Mucosa of descending colon (tissue), 3 donors: Measurements from ENCODE around the gene CMC1. TPM values are rescaled to one million over a fixed set of nuclear protein-coding genes. Genes with fewer than 3 reads are reported as not detected.
A peak's percentile ranks its signal among the peaks of the same experiment; 100 is the strongest.

ENCODE experiments used
- ATAC-seq: fragments of 200-7000 bp; cut with Tn5 transposase; one replicate; pipeline ENCODE4 v1.9.1; 2020; ENCODE audit warnings: mild to moderate bottlenecking, moderate library complexity
- DNase-seq, 3 donors: peaks; one replicate each; pipeline ENCODE4 v3.0.0-alpha.2; 2020
- H3K36me3 ChIP-seq: fragments of 200-600 bp; one replicate; pipeline ENCODE4 v1.8.0; 2021; ENCODE audit warnings: low read depth, mild to moderate bottlenecking
- H3K4me1 ChIP-seq: fragments of 200-600 bp; one replicate; pipeline ENCODE4 v1.8.0; 2021; ENCODE audit warnings: low read depth, mild to moderate bottlenecking
- H3K4me3 ChIP-seq: fragments of 200-600 bp; one replicate; pipeline ENCODE4 v1.8.0; 2021; ENCODE audit warnings: mild to moderate bottlenecking
- H3K9me3 ChIP-seq: fragments of 200-600 bp; one replicate; pipeline ENCODE4 v1.8.0; 2021; ENCODE audit warnings: mild to moderate bottlenecking
- CTCF ChIP-seq: fragments of 200-600 bp; IDR thresholded peaks from one replicate; pipeline ENCODE4 v1.8.0; 2022; ENCODE audit warnings: antibody characterized with exemption, mild to moderate bottlenecking
- intact Hi-C, 2 donors: fragments of 100-400 bp; cut with DNase I in 1 of 2; cut with micrococcal nuclease in 1 of 2; formaldehyde crosslinking; loops; one replicate each; pipeline versions ENCODE4 v1.11.0 to v1.11.1; 2022; cut with DNase I, micrococcal nuclease
- total RNA-seq, 3 donors: library from RNA; stranded (reverse); fragmentation: NEBNext Ultra II Directional in 2 of 3; extraction: Animal tissue kit (Norgen Biotek cat#: 25700) in 2 of 3; gene quantifications; one replicate each; pipeline versions ENCODE4 v1.2.1 to v1.2.4, GENCODE V29; 2021 to 2023
- donor health status: DM: no; HTN: no; CAD: no; lungs with moderate emphysema.
- donor health status: DM: no; HTN: no; CAD: no.
- donor health status: DM: no; HTN: yes; CAD: no.

Gene CMC1
- total RNA-seq, 3 donors from 2014 or later = 23.3 to 34.9 (median 31.1) TPM

- ATAC-seq (no peak), DNase-seq (no peak)
- no peak for TF ChIP-seq CTCF
- intact Hi-C loops = no loop called here
- H3K36me3 ChIP-seq = no peaks in the 10 kb centered on the region
- H3K4me1 ChIP-seq = no peaks in the 10 kb centered on the region
- H3K4me3 ChIP-seq = no peak overlapping the region
- no peaks in the 10 kb centered on the region for H3K9me3 ChIP-seq
These were observed 66.8 kb downstream of the CMC1 start for GRCh38 chr3:28308196-28308595.

- intact Hi-C loops = no loop called here
- H3K36me3 ChIP-seq = no peaks in the 10 kb centered on the region
- ATAC-seq (no peak), DNase-seq (no peak)
- no peak overlapping the region for H3K4me3 ChIP-seq
- no peak for TF ChIP-seq CTCF
- no peaks in the 10 kb centered on the region for H3K9me3 ChIP-seq
- H3K4me1 ChIP-seq = no peaks in the 10 kb centered on the region
These were observed 74.3 kb downstream of the CMC1 start for GRCh38 chr3:28315711-28316110.

DNA sequence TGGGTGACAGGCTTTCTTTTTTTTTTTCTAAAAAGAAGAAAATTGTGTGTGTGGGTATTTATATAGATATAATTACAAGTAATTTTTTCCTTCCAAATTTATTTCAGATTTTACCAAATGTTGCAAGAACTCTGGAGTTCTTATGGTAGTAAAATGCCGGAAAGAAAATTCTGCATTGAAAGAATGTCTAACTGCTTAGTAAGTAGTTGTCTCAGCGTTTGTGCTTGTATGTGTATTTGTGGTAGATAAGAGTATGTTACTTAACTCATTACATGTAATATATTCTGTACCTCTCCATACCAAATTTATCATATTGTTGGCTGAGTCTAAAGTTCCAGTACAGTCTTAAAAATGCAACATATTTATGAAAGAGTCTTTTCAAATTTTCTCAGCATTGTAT is 74.8 kb downstream of the CMC1 start:
- no peak for DNase-seq
- Histone ChIP-seq H3K4me3 (no peak overlapping the region), H3K9me3 (no peaks in the 10 kb centered on the region), H3K36me3 (no peaks in the 10 kb centered on the region), H3K4me1 (no peaks in the 10 kb centered on the region)
- no peak for TF ChIP-seq CTCF
- intact Hi-C loops = no loop called here
- no peak for ATAC-seq

GRCh38 chr3:28317438-28318022 is 76.1 kb downstream of the CMC1 start:
- H3K4me3 ChIP-seq = no peak overlapping the region
- no peaks in the 10 kb centered on the region for H3K9me3 ChIP-seq
- no peaks in the 10 kb centered on the region for H3K36me3 ChIP-seq
- peak in 1 of 3 donors; percentile 26 for DNase-seq
- ATAC-seq = peak; percentile 80
- TF ChIP-seq CTCF = peak; percentile 24
- no peaks in the 10 kb centered on the region for H3K4me1 ChIP-seq
- intact Hi-C loops = no loop called here

GRCh38 chr3:28320981-28321380 is 79.6 kb downstream of the CMC1 start:
- Histone ChIP-seq H3K9me3 (no peaks in the 10 kb centered on the region), H3K4me3 (no peak overlapping the region), H3K4me1 (no peaks in the 10 kb centered on the region), H3K36me3 (no peaks in the 10 kb centered on the region)
- intact Hi-C loops = no loop called here
- no peak for ATAC-seq
- no peak for DNase-seq
- TF ChIP-seq CTCF = no peak

DNA sequence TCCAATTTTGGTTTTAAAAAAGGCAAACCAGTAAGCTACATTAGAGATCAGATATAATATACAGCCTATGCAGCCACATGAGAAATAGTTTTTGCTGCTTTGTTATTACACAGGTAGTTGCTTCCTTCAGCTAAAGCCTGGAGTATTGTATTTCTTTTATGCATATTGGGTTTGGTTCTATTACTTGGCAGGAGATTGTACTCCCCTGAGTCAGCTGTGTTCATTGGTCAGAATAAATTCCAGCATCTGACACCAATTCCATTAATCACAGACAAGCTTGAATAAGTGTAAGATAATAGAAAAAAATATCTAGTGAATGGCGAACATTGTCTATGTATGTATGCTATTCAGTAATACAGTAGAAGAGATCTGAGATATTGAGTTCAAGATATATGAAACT is 81.0 kb downstream of the CMC1 start:
- DNase-seq (no peak), ATAC-seq (no peak)
- no peaks in the 10 kb centered on the region for H3K9me3 ChIP-seq
- no peaks in the 10 kb centered on the region for H3K4me1 ChIP-seq
- TF ChIP-seq CTCF = no peak
- H3K4me3 ChIP-seq = no peak overlapping the region
- H3K36me3 ChIP-seq = no peaks in the 10 kb centered on the region
- intact Hi-C loops = no loop called here
